ENCODE measurements around the gene CATSPERB. TPM values are rescaled to one million over a fixed set of nuclear protein-coding genes. Genes with fewer than 3 reads are reported as not detected.
"Not testable (repeated sequence)": the region's sequence is repeated elsewhere in the genome, so short reads cannot be mapped to it uniquely, and the experiment has no call there.

Gene CATSPERB
- total RNA-seq, 1 experiment from 2014 or later: 2.1 TPM

DNA sequence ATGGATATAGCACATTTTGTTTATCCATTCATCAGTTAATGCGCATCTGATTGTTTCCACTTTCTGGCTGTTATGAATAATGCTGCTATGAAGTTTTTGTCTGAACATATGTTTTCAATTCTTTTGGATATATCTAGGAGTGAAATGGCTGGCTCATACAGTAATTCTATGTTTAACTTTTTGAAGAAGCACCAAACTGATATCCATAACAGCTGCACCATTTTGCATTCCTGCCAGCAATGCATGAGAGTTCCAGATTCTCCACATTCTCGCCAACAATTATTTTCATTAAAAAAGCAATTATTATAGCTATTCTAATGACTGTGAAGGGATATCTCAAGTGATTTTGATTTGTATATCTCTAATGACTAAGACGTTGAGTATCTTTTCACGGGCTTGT, 131.9 kb downstream of the CATSPERB start:
- Mint-ChIP-seq H3K4me3 (ENCODE audit: unreplicated experiment) (no peak overlapping the region), H3K27me3 (ENCODE audit: insufficient read depth, unreplicated experiment) (no peaks in the 10 kb centered on the region), H3K4me1 (ENCODE audit: low read depth, unreplicated experiment) (peaks cover 4% of the 10 kb centered on the region), H3K36me3 (ENCODE audit: insufficient read depth, unreplicated experiment) (no peaks in the 10 kb centered on the region), H3K9me3 (ENCODE audit: unreplicated experiment) (no peaks in the 10 kb centered on the region), H3K27ac (ENCODE audit: unreplicated experiment) (no peak overlapping the region)
- no peaks in the 10 kb centered on the region for H3K9me3 ChIP-seq
- no peaks in the 10 kb centered on the region for H3K36me3 ChIP-seq (ENCODE audit: control insufficient read depth, insufficient read depth, low read length)
- no peaks in the 10 kb centered on the region for H3K27me3 ChIP-seq (replicated peaks; ENCODE audit: control insufficient read depth, insufficient read depth, low read length)
- ChIA-PET POLR2A (no interaction called here), CTCF (interaction anchor here (1.2 kb wide), 1 partner anchor 32 kb away, joined by 5 read pairs; no protein-coding TSS in a partner anchor)
- intact Hi-C loops (cut with micrococcal nuclease; ENCODE audit: unreplicated experiment): no loop called here
- no TSS peak for BruUV-seq (replicated peaks)
- TF ChIP-seq, protein P1, sequence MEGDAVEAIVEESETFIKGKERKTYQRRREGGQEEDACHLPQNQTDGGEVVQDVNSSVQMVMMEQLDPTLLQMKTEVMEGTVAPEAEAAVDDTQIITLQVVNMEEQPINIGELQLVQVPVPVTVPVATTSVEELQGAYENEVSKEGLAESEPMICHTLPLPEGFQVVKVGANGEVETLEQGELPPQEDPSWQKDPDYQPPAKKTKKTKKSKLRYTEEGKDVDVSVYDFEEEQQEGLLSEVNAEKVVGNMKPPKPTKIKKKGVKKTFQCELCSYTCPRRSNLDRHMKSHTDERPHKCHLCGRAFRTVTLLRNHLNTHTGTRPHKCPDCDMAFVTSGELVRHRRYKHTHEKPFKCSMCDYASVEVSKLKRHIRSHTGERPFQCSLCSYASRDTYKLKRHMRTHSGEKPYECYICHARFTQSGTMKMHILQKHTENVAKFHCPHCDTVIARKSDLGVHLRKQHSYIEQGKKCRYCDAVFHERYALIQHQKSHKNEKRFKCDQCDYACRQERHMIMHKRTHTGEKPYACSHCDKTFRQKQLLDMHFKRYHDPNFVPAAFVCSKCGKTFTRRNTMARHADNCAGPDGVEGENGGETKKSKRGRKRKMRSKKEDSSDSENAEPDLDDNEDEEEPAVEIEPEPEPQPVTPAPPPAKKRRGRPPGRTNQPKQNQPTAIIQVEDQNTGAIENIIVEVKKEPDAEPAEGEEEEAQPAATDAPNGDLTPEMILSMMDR (IDR thresholded peaks at IDR 0.05; ENCODE audit: insufficient read depth in 1 of 2, low read depth in 1 of 2, low read length in 1 of 2, severe bottlenecking in 1 of 2, unreplicated experiment in 1 of 2): no peak
- no peak for DNase-seq
- H3K4me1 ChIP-seq: no peaks in the 10 kb centered on the region
- no peak overlapping the region for H3K4me3 ChIP-seq (ENCODE audit: low read depth, low read length)

DNA sequence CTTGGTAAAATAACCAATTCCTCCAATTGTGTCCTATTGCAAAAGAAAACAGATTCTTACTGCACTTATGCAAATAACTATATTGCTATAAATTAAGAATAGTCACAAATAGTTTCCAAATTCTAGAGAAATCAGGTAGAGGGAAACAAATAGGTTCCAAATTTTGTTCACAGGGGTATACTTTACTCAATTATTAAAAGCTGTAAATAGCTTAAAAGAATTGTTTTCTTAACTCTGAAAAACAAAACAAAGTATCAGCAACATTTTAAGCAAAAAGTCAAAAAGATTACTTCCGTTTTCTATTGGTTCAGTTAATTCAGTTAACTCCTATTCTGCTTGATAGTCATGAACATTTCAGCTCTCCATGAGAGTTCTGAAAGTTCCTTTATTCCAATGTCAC, 136.2 kb downstream of the CATSPERB start:
- Mint-ChIP-seq H3K4me1 (ENCODE audit: low read depth, unreplicated experiment) (no peaks in the 10 kb centered on the region), H3K4me3 (ENCODE audit: unreplicated experiment) (no peak overlapping the region), H3K27me3 (ENCODE audit: insufficient read depth, unreplicated experiment) (no peaks in the 10 kb centered on the region), H3K36me3 (ENCODE audit: insufficient read depth, unreplicated experiment) (no peaks in the 10 kb centered on the region), H3K27ac (ENCODE audit: unreplicated experiment) (no peak overlapping the region), H3K9me3 (ENCODE audit: unreplicated experiment) (no peaks in the 10 kb centered on the region)
- no TSS peak for BruUV-seq (replicated peaks)
- H3K27me3 ChIP-seq (replicated peaks; ENCODE audit: control insufficient read depth, insufficient read depth, low read length): no peaks in the 10 kb centered on the region
- H3K4me1 ChIP-seq: no peaks in the 10 kb centered on the region
- intact Hi-C loops (cut with micrococcal nuclease; ENCODE audit: unreplicated experiment): no loop called here
- no peak overlapping the region for H3K4me3 ChIP-seq (ENCODE audit: low read depth, low read length)
- ChIA-PET POLR2A (no interaction called here), CTCF (no interaction called here)
- H3K36me3 ChIP-seq (ENCODE audit: control insufficient read depth, insufficient read depth, low read length): no peaks in the 10 kb centered on the region
- TF ChIP-seq, protein P1 (IDR thresholded peaks at IDR 0.05; ENCODE audit: insufficient read depth in 1 of 2, low read depth in 1 of 2, low read length in 1 of 2, severe bottlenecking in 1 of 2, unreplicated experiment in 1 of 2): no peak
- no peaks in the 10 kb centered on the region for H3K9me3 ChIP-seq
- DNase-seq: no peak

DNA sequence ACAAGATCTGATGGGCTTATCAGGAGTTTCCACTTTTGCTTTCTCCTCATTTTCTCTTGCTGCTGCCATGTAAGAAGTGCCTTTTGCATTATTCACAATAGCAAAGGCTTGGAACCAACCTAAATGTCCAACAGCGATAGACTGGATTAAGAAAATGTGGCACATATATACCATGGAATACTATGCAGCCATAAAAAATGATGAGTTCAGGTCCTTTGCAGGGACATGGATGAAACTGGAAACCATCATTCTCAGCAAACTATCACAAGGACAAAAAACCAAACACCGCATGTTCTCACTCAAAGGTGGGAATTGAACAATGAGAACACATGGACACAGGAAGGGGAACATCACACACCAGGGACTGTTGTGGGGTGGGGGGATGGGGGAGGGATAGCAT, 137.9 kb downstream of the CATSPERB start:
- H3K36me3 Mint-ChIP-seq (ENCODE audit: insufficient read depth, unreplicated experiment); H3K27ac Mint-ChIP-seq (ENCODE audit: unreplicated experiment); H3K36me3 ChIP-seq (ENCODE audit: control insufficient read depth, insufficient read depth, low read length); CTCF ChIA-PET; DNase-seq; H3K4me3 Mint-ChIP-seq (ENCODE audit: unreplicated experiment); H3K4me3 ChIP-seq (ENCODE audit: low read depth, low read length); H3K4me1 ChIP-seq; H3K9me3 Mint-ChIP-seq (ENCODE audit: unreplicated experiment); BruUV-seq (replicated peaks); H3K9me3 ChIP-seq; POLR2A ChIA-PET; intact Hi-C loops (cut with micrococcal nuclease; ENCODE audit: unreplicated experiment); H3K4me1 Mint-ChIP-seq (ENCODE audit: low read depth, unreplicated experiment); H3K27me3 ChIP-seq (replicated peaks; ENCODE audit: control insufficient read depth, insufficient read depth, low read length); H3K27me3 Mint-ChIP-seq (ENCODE audit: insufficient read depth, unreplicated experiment): not testable (repeated sequence)

DNA sequence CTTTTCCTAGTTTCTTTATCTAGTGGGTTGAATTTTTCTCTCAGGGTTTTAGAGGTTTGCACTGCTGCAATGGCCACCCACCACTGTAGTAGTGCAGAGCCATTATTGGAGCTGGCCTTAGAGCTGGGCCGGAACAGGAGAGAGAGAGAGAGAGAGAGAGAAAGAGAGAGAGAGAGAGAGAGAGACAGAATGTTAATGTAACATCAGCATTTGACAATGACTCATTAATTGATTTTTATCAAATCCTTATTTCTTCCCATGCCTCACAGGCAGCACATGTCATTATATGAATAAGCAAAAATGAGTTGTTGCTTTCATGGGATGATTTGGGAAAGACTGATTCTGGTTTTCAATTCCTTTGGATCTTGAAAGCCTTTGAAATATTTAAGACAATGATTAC, 145.5 kb downstream of the CATSPERB start:
- Mint-ChIP-seq H3K36me3 (ENCODE audit: insufficient read depth, unreplicated experiment) (no peaks in the 10 kb centered on the region), H3K9me3 (ENCODE audit: unreplicated experiment) (no peaks in the 10 kb centered on the region), H3K27me3 (ENCODE audit: insufficient read depth, unreplicated experiment) (no peaks in the 10 kb centered on the region), H3K27ac (ENCODE audit: unreplicated experiment) (no peak overlapping the region), H3K4me1 (ENCODE audit: low read depth, unreplicated experiment) (peaks cover 16% of the 10 kb centered on the region), H3K4me3 (ENCODE audit: unreplicated experiment) (no peak overlapping the region)
- ChIA-PET POLR2A (no interaction called here), CTCF (no interaction called here)
- Histone ChIP-seq H3K27me3 (replicated peaks; ENCODE audit: control insufficient read depth, insufficient read depth, low read length) (no peaks in the 10 kb centered on the region), H3K4me3 (ENCODE audit: low read depth, low read length) (no peak overlapping the region), H3K4me1 (0 out of 2 replicates have a peak, but pooled peaks cover 5% of the 10 kb centered on the region), H3K9me3 (peaks cover 8% of the 10 kb centered on the region; the same call in 1 of the 2 replicates), H3K36me3 (ENCODE audit: control insufficient read depth, insufficient read depth, low read length) (no peaks in the 10 kb centered on the region)
- no TSS peak for BruUV-seq (replicated peaks)
- intact Hi-C loops (cut with micrococcal nuclease; ENCODE audit: unreplicated experiment): no loop called here
- DNase-seq: no peak
- TF ChIP-seq, protein P1 (IDR thresholded peaks at IDR 0.05; ENCODE audit: insufficient read depth in 1 of 2, low read depth in 1 of 2, low read length in 1 of 2, severe bottlenecking in 1 of 2, unreplicated experiment in 1 of 2): no peak

Measured in Caco-2 (cell line).